GM21619 (cell line): ENCODE results near the gene RASSF1.
A peak's percentile ranks its signal among the peaks of the same experiment; 100 is the strongest.

Experiments
- ATAC-seq: cut with Tn5 transposase; IDR thresholded peaks from one replicate; pipeline ENCODE4 v1.9.1; 2021; ENCODE audit not compliant: unreplicated experiment

Gene RASSF1

DNA sequence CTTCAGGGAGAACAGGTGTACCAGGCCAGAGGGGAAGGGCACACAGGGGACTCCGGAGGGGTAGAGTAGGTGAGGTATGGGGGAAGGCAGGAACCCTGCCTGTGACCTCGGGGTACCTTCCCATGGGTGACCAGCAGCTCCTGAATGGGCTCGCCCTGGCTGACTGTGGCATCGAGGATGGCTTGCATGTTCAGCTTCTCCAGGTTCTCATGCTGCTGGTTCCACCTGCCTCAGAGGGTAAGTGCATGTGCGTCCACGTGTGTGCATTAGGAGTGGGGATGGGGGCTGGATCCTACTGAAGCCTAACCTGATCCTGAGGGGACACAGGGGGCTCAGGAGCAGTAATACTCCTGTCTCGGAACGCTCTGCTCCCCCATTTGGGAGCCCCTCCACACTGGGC is 4.4 kb upstream of the RASSF1 start:
- no peak for ATAC-seq

DNA sequence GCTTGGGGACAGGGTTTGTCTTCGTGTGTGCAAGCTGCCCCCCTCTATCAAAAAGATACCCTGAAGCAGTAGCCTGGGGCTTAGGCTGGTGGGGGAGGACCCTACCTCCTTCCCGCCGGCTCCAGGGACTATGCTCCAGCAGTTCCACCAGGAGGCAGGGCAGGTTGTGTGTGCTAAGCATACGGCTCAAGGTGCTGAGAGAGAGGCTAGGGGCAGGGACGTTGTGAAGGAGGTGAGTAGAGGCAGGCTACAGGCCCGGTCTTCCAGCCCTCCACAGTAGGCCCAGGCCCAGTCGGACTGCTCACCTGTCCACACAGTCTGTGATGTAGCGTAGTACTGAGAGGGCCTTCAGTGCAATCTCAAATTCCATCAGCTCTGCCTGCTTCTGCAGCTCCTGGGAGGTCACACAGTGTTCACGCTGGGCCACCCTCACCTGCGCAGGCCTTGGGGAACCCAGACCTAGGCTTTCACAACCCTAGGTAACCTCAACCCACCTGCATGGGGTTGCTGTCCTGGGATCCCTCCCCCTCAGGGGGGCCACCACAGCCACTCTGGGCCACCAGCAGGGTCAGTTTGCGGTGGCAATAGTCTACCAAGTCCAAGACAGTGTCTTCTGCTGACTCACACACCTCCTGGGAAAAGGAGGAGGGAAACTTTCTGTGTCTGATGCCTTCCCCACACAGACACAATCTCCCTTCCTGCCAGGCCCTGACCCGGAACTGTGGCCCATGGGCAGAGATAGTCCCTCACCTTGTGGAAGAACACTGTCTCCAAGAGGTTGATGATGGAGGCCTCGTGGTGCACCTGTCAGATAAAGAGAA is 2.4 kb upstream of the RASSF1 start:
- no peak for ATAC-seq

DNA sequence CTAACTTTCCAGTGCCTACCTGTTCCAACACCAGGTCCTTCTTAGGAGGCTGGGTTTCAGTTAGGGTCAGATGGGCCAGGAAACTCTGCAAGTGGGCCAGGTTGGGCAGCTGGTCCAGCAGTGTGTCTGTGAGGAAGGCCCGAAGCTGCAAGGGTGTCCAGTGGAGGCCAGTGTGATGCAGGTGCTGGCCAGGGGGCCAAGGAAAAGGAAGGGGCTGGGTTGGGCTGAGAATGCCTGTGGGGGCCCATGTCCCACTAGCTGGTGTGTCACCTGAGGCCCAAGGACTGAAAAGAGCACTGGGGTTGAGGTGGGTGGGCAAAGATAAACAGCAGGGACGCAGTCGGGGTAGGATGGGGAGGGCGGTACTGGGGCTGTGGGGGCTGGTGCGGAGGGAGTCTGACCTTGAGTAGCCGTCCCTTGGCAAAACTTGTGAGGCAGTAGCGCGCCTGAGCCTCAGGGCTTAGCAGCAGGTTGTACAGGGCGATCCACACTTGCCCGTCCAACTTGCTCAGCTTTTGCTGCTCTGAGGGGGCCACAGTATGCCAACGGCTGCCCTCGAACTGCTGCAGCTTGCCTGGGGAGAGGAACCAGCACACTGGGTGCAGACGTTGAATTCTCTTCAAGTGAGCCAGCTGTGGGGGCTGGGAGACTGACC is 1.5 kb upstream of the RASSF1 start:
- ATAC-seq: no peak

DNA sequence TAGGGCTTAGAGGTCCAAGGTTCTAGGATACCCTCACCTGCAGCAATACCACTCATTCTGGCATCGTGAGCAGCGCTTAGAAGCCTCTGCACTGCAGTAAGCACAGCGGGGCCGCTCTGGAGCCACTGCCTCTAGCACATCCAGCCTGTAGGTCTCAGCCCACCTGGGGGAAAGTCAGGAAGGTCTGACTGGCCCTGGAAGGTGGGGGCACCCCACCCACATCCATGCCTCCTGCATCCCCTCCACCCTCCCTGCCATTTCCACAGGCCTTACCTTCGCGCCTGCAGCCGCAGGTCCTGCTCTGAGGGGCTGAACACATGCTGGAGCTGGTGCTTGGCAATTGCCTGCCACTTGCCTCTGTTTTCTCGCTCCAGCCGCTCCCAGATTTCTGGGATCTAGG is 901 bp upstream of the RASSF1 start:
- no peak for ATAC-seq

DNA sequence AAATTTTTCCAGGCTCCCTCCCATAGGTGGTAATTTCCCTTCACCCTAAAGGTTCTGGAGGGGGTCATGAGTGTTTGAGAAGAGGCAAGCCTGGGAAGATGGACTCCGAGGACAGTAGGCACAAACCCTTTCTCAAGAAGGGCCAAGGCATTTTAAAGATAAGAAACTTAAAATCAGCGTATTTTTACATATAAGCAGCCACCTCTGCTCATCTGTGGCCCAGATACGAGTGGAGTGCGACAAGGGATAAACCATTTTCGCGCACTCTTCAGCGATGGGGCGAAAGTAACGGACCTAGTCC is 539 bp downstream of the RASSF1 start:
- ATAC-seq: no peak

DNA sequence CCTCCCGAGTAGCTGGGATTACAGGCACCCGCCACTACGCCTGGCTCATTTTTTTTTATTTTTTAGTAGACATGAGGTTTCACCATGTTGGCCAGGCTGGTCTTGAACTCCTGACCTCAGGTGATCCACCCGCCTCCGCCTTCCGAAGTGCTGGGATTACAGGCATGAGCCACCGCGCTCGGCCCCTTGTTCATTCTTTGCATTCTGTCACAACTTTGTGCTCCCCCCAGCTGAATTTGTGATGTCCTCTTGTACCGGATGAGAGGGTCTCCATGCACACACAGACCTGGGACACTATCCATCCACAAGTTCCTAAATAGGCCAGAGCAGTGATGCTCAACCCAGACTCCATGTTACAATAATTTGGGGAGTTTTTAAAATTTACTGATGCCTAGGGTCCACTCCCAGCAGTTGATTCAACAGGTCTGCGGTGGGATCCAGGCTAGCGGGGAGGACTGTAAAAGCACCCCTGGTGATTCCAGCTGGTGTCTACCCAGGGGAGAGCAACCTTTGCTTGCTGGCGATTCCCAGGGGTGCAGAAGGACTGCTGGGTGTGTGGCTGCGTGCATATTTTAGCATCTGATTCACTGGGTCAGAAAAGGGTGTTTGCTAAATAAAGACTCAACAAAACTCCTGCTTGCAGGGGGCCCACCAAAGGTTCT is 1.0 kb downstream of the RASSF1 start:
- no peak for ATAC-seq

DNA sequence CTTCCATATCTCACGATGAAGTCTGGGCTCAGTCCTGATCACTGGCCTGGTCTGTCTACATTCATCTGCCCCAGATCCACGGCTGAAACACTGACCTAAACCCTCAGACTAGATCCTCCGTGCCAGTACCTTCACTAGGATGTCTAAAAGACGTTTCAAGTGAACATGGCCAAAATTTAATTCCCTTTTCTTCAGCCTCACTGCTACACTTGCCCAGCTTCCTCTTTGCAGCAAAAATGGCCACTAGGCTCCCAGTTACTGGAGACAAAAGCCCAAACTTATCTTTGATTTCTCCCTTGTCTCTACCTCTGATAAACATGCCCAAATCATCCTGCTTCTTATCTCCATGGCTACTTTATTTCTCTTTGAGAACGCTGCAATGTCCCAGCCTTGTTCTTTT is 1.7 kb downstream of the RASSF1 start:
- no peak for ATAC-seq

DNA sequence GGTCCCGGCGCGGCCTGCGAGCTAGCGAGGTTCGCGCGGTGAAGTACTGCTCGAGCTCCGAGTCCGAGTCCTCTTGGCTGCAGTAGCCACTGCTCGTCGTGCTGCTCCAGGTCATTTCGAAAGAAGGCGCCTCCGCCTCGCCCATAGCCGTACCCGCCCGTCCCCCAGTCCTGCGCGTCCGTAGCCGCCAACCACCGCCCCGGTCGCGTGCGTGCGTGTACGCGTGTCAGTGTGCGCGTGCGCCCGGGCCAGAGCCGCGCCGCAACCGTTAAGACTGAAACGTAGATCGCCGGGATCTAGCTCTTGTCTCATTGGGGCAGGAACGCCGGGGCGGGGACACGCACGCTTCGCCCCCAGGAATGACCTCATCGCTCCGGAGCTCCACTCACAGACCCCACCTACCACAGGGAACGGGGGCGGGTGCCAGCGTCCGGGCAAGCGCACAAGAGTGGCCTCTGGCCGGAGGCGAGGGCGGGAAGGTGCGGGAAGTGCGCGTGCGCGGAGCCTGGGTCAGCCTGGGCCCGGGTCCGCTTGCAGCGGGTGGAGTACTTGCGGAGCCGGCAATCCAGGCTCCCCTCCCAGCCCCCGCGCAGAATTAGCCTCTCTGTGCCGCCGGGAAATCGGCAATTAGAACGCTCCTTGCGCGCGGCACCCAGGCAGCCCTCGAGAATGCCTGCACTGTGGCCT is 3.3 kb downstream of the RASSF1 start:
- ATAC-seq: peak; percentile 72

DNA sequence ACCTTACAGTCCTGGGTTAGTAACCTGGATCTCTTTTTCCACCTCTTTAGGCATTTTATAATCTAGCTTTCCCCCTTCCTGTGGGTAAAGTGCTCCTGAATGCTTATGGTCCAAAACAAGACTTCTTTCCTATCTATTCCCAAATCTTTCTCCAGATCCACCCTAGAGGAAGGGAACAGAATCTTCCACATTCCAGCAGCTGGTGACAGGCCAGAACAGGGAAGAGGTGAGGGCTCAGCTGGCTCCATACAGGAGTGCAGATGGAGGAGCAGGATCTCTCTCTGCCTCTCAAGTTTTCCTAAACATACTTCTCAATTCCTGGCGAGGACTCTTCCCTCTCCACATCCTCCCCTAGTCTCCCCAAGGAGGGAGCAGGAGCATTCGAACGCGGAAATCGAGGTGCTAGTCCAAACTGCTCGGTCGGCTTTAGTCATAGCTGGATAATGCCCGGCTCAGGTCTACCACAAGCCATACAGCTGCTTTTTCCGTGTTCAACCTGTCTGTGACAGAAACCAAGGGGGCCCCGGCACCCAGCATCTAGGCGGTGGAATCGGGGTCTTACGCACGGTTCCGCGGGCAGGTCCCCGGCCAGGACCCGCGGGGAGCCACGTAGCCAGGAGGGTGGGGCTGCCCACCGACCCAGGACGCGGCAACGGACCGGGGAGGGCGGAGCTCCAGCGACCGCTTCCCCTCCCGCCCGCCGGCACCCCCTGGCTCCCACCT is 4.0 kb downstream of the RASSF1 start:
- peak; percentile 4 for ATAC-seq

DNA sequence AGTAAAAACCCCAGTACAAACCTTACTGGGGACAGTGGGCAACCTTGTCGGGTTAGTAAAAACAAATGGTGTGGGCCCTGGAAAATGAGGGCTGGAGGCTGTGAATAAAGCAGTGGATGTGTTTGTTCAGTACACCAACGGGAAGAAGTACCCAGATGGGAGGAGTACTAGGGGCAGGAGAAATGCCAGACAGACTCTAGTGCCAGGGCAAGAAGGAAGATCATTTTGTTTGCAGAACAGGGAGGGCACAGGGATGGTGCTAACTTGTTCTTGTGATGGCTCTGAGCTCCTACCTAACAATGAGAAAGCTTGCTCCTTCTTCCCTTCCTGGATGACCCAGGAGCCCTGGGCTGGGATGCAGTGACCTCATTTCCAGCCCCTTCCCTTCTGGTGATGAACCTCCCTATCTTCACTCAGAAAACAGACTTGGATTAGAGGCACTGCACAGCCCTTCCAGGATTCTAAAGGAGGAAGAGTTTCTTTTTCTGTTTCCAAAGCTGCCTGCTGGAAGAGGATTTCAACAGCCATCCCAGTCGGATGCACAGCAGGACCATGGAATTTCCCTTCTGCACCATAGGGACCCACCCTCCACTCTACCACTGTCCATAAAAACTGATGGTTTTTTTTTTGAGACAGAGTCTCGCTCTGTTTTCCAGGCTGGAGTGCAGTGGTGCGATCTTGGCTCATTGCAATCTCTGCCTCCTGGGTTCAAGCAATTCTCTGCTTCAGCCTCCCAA is 6.1 kb downstream of the RASSF1 start:
- ATAC-seq: no peak

DNA sequence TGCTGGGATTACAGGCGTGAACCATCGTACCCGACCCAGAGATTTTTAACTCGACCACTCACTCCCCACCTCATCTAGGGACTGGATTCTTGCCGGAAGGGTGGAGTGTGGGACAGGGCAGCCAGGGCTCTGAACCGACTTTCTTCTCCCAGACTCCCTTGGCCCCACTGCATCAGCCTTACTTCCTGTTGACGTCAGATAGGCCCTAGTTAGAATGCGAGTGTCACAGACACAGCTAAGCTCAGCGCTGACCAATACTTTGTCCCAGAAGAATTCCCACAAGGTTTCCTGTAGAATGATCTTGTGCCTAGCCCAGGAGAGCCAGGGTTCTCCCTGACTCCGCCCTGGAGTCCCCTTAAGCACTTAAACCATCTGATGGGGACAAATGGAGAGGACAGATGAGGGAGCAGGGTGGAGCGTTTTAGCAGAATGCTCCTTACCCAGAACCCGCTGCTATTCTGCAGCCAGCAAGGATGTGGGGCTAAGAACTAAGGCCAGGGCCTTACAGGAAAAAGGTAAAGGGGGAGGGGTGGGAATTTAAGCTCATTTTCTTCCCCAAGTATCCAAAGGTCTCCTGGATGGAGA is 6.8 kb downstream of the RASSF1 start:
- no peak for ATAC-seq

DNA sequence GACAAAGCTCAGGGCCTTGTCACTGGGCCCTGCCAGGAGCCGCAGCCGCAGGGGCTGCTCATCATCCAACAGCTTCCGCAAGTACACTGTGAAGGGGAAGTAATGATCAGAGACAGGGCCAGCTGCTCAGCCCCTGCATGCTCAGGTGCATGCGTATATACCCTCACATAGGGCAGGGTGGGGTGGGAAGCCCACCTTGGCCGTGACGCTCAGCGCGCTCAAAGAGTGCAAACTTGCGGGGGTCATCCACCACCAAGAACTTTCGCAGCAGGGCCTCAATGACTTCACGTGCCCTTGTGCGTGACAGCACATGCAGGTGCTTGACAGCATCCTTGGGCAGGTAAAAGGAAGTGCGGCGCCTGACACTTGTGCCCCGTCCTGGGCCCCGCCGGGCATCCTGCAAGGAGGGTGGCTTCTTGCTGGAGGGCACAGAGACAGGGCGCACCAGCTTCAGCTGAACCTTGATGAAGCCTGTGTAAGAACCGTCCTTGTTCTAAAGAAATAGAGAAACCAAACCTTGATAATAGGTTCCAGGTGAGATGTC is 9.2 kb downstream of the RASSF1 start:
- no peak for ATAC-seq

DNA sequence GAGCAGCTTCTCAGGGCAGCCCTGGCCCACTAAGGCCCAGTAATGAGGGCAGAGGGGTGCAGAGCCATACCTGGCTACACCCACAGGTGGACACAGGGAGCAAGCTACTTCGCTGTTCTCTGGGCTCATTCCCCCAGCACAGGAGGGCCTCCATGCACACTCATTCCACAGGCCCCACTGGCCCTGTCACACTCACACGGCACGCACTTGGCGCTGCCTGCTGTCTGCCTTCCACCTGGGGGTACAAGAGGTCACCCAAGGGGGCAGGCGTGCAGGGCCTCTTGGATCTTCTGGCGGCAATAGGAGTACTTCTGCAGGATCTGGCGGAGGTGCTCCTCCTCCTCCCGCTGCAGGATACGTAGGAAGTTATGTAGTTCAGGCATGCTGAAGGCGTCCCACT is 10.3 kb downstream of the RASSF1 start:
- no peak for ATAC-seq

DNA sequence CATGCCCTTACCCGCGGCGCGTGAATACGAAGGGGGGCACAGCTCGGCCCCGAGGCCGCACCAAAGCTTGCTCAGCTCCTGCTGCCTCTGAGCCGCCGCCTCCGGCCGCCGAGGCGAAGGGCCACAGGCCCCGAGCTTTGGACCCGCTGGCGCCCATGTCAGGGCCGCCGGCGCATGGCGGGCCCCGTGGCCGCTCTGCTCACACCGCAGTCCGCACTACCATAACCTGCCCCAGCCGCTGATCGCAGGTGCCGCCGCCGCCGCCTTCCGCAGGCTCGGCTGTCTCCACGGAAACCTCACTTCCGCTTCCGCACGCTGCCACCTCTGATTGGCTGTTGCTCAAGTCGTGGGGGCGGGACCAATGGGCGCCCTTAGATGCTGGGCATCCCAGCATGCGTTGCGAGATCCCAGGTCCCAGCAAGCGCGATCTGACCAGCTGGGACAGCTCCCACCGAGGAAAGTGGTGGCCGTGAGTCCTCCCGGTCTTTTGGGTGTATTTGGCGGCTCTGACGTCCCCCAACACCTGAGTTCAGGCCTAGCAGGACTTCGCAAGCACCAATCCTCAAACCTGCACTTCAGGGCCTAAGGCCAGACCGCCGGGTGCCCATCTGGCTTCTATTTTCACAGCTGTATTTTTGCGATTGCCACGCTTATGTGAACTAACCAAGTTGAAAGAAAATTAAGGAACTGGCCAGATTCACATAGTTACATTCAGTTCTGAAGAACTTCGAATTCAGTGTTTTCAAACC is 12.5 kb downstream of the RASSF1 start, which contains the start of gene TUSC2:
Gene TUSC2, minus strand, starts transcription at position 281 of the 749 bp plus-strand sequence. Its CDS starts 124 bp downstream, at position 157.
- ATAC-seq: peak; percentile 77

DNA sequence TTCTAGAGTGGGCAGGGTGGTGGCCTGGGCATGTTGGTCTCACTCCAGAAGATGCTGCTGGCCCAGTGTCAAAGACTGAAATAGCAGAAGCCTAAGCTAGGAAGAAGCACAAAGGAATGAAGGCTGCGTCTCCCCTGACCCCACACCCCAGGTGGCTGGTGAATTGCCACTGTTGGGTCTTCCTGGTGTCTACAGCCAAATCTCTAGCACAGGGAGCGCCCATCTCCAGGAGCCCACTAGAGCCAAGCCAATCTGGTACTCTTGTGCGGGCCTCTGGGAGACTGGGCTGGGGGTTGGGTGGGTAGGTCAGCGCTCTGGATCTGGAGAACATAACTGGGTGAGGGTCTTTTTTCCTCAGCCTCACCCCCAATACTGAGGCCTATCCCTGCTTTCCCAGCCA is 13.5 kb downstream of the RASSF1 start:
- ATAC-seq: no peak

DNA sequence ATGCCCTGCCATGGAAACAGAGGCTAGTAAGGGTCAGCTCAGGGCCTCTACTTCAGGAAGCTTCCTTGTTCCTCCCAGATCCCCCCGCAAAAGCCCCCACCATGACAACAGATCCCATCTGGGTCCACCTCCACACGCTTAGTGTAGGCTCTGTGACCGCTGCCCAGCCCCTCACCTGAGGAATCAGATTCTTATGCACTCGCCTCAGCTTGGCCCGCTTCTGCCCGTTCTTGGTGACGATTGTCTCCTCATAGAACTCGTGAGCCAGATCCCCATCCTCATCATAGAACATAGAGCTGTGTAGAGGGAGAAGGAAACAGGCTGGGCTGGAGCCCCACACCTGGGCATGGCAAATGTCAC is 14.5 kb downstream of the RASSF1 start:
- ATAC-seq: no peak

DNA sequence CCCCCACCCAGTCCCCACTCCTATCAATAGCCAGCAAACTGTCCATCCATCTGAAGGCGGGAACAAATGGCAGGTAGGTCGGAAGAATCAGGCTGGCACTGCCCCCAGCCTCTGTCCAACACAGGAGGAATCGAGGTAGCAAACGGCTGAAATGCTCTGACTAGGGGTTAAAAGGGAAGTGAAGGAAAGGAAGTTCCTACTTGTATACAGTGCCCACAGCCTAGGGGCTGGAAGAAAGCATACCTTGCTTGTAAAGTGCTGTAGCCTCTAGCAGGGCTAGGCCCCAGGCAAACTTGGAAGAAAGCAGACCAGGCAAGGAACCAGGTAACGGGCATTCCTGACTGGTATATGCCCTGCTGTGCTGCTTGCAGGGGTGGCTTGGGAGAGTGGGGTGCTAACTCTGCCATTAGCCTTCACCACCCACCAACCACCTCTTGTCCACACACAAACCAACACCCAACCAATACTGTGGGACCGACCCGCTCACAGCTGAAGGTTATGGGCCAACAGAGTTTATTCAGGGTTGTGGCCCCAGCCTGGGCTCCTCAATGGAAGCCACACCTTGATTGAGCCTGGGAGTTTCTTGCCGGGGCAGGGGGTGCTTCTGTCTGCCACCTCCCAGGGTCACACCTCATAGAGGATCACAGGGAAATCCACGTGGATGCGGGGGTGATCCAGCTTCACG is 15.0 kb downstream of the RASSF1 start:
- ATAC-seq: no peak

DNA sequence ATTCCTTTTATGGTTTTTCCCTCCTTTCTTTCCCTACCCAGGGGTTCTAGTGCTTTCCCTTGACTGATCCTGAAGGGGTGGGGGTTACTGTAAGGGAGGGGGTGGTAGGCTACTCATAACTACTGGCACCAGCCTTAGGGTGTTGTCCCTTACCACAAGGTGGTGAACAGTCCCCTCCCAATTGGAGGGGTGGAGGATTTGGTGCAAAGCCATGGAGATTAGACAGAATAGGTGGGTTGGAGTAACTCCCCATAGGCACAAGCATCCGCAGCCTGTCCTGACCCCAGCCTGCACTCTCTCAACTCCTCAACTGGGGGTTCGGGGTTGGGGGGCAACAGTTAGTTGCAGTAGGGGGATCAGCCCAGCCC is 15.5 kb downstream of the RASSF1 start:
- no peak for ATAC-seq
